K562 (cell line): ENCODE data around the gene KIF4B. TPM values are rescaled to one million over a fixed set of nuclear protein-coding genes. Genes with fewer than 3 reads are reported as not detected.

ENCODE experiments used
- ATAC-seq: fragments of 200-7000 bp; cut with Tn5 transposase; 3 replicates; pipeline ENCODE4 v1.9.1; 2020; ENCODE audit warnings: moderate library complexity
- BruUV-seq: library from RNA; stranded (reverse); fragments of 400-500 nt; replicated peaks from 2 replicates; lab custom pipeline; 2021; lab: Mats Ljungman, UMichigan
- CTCF ChIA-PET: fragments of 300-600 bp; formaldehyde crosslinking; extraction: SDS; loops from one replicate; lab custom pipeline; 2021; ENCODE audit warnings: low intra/inter-chr PET ratio; lab: Yijun Ruan, JAX
- POLR2A ChIA-PET: fragments of 300-600, 350-650 bp; sonication (Branson Sonifier 250); formaldehyde crosslinking; extraction: SDS; loops from one replicate; lab custom pipeline; 2021; ENCODE audit warnings: antibody characterized with exemption, inconsistent platforms; lab: Yijun Ruan, JAX
- DNase-seq, 4 experiments: peaks; one replicate each; pipeline versions ENCODE4 v3.0.0 to v3.0.0-alpha.2; 2011 to 2018; ENCODE audit warnings: low spot score in 3 of 4, mixed read lengths in 3 of 4; ENCODE audit errors: extremely low read depth in 1 of 4
- FAIRE-seq: peaks from 2 replicates; lab custom pipeline; 2011; peaks lifted over from hg19 to GRCh38; lab: Jason Lieb, UNC
- H2AFZ ChIP-seq: 2 replicates; pipeline ENCODE4 v1.6.0; 2011; ENCODE audit warnings: low read depth, low read length, control low read depth, inconsistent platforms
- H3K27ac ChIP-seq: fragments of 200-600 bp; 3 replicates; pipeline ENCODE4 v1.8.0; 2011; ENCODE audit warnings: low read depth, mild to moderate bottlenecking, control low read depth, inconsistent platforms, low read length, moderate library complexity, mixed read lengths; ENCODE audit errors: extremely low read depth
- H3K27me3 ChIP-seq, 2 experiments: fragments of 300-600 bp in 1 of 2; 2 replicates in 1 of 2; 3 replicates in 1 of 2; pipeline versions ENCODE4 v1.6.0 to v1.8.0; 2011; ENCODE audit warnings: inconsistent platforms in 2 of 2, low read length in 2 of 2, mild to moderate bottlenecking in 1 of 2, mixed read lengths in 1 of 2, moderate library complexity in 1 of 2; ENCODE audit not compliant: control insufficient read depth in 2 of 2, insufficient read depth in 2 of 2
- H3K36me3 ChIP-seq: fragments of 300-600 bp; 3 replicates; pipeline ENCODE4 v1.8.0; 2011; ENCODE audit warnings: mild to moderate bottlenecking, low read length, inconsistent platforms; ENCODE audit not compliant: control insufficient read depth, insufficient read depth
- H3K4me1 ChIP-seq, 2 experiments: fragments of 200-600 bp in 1 of 2; replicated peaks in 1 of 2; 2 replicates in 1 of 2; 3 replicates in 1 of 2; pipeline versions ENCODE4 v1.5.1 to v1.8.0; 2011; ENCODE audit warnings: inconsistent platforms in 2 of 2, low read length in 2 of 2, mild to moderate bottlenecking in 1 of 2, mixed read lengths in 1 of 2, moderate library complexity in 1 of 2; ENCODE audit not compliant: control insufficient read depth in 2 of 2, insufficient read depth in 2 of 2
- H3K4me2 ChIP-seq: 2 replicates; pipeline ENCODE4 v1.6.1; 2011; ENCODE audit warnings: low read length, control low read depth, inconsistent platforms, mixed read lengths; ENCODE audit not compliant: insufficient read depth
- H3K4me3 ChIP-seq: fragments of 200-600 bp; sonication (generic), shearing (Covaris generic); 2 replicates; pipeline ENCODE4 v1.5.1; 2016; ENCODE audit warnings: control low read depth, inconsistent platforms
- H3K79me2 ChIP-seq: fragments of 200-600 bp; 3 replicates; pipeline ENCODE4 v1.8.0; 2011; ENCODE audit warnings: low read length, inconsistent platforms; ENCODE audit not compliant: control insufficient read depth, insufficient read depth
- H3K9ac ChIP-seq, 2 experiments: 2 replicates each; pipeline versions ENCODE4 v1.6.0 to v1.6.1; 2011; ENCODE audit warnings: low read depth in 2 of 2, low read length in 2 of 2, control low read depth in 1 of 2, inconsistent platforms in 1 of 2, mild to moderate bottlenecking in 1 of 2, mixed read lengths in 1 of 2; ENCODE audit not compliant: insufficient read depth in 1 of 2
- H3K9me1 ChIP-seq: one replicate; pipeline ENCODE4 v1.6.0; 2011; ENCODE audit warnings: inconsistent platforms, mild to moderate bottlenecking, low read length, moderate library complexity; ENCODE audit not compliant: control insufficient read depth, insufficient read depth
- H3K9me3 ChIP-seq: replicated peaks from 2 replicates; pipeline ENCODE4 v1.5.1; 2011; ENCODE audit warnings: low read depth, low read length, inconsistent platforms; ENCODE audit not compliant: control insufficient read depth, insufficient read depth
- H4K20me1 ChIP-seq: replicated peaks from 2 replicates; pipeline ENCODE4 v1.6.1; 2011; ENCODE audit warnings: low read length, inconsistent platforms, mixed read lengths; ENCODE audit not compliant: control insufficient read depth, insufficient read depth
- CHD2 ChIP-seq: IDR thresholded peaks from 2 replicates; pipeline ENCODE4 v1.6.1; 2011; ENCODE audit warnings: low read depth, low read length
- FOXJ2 ChIP-seq: fragments of 200-800 bp; sonication (Bioruptor generic); IDR thresholded peaks from 2 replicates; pipeline ENCODE4 v1.6.1; 2016; ENCODE audit warnings: missing genetic modification characterization, missing compliant biosample characterization
- PCBP2 ChIP-seq: fragments of 200-400 bp; formaldehyde crosslinking; IDR thresholded peaks from 2 replicates; pipeline ENCODE4 v1.6.1; 2018; ENCODE audit warnings: low read length, low read depth, mild to moderate bottlenecking, moderate library complexity; ENCODE audit not compliant: poor library complexity, severe bottlenecking
- WGBS: fragments of 100-300 bp; shearing (Covaris generic); methylation state at CpG from one replicate; pipeline ENCODE4 v1.1.6; 2016; ENCODE audit warnings: low coverage, mixed read lengths; ENCODE audit not compliant: insufficient coverage; ENCODE audit errors: missing lambda C conversion rate; 5-methylcytosine and 5-hydroxymethylcytosine counted together
- in situ Hi-C: fragments of 300-500 bp; cut with MboI; formaldehyde crosslinking; loops from 4 replicates; pipeline ENCODE4 v1.15.0; 2018; ENCODE audit warnings: inconsistent platforms, mixed read lengths
- intact Hi-C: fragments of 100-400 bp; cut with micrococcal nuclease; formaldehyde crosslinking; loops from 2 replicates; pipeline ENCODE4 v1.14.2; 2022
- polyA plus RNA-seq, 8 experiments: library from polyadenylated mRNA; depleted of rRNA in 4 of 8; stranded (reverse) in 5 of 8; unstranded in 3 of 8; fragments of >200 nt; fragmentation: Nextera tagmentation in 2 of 8; fragmentation: Illumina TruSeq in 1 of 8; extraction: Ambion mirVana in 2 of 8; extraction: Trizol in 1 of 8; gene quantifications; 2 replicates each; pipeline versions ENCODE4 v1.2.1 to v1.2.3, GENCODE V29; 2011 to 2014; ENCODE audit warnings: inconsistent platforms in 1 of 8, missing spikeins in 1 of 8
- total RNA-seq, 7 experiments: library from RNA; depleted of rRNA in 6 of 7; stranded (reverse); fragments of >200 nt in 6 of 7; fragmentation: Illumina TruSeq in 2 of 7; extraction: Trizol in 2 of 7; gene quantifications; 2 replicates each; pipeline versions ENCODE4 v1.2.1 to v1.2.3, GENCODE V29; 2011 to 2021; ENCODE audit warnings: low replicate concordance in 1 of 7
- TF ChIP-seq, protein P1 (sequence below): fragments of 250-450 bp; sonication (Bioruptor Pico); IDR thresholded peaks from 2 replicates; pipeline ENCODE4 v1.5.0; 2021; ENCODE audit warnings: mild to moderate bottlenecking, borderline replicate concordance

The KIF4B gene
- total and polyA plus RNA-seq, 9 of the 15 experiments (the other 6 are each of a cell fraction or from before 2014, with no cell fraction given), result 0.01 to 0.09 (median 0.07) TPM; not detected in 2

DNA sequence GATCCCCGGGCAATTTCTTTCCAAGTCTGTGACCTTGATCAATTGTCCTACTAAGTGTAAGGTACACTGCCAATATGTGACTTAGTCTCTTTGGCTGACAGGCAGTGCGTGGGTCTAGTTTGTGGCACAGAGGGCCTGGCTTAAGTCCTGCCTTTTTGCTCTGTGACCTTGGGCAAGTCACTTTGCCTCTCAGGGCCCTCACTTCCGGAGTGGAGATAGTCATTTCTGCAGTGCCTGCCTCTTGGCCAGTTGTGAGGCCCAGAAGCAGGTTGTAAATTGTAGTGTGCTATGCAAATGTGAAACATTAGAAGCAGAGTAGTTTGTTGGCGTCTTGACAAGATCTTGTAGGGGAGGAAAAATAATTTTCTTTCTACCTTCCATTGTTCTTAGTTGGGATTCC is 39.0 kb downstream of the KIF4B start:
- Histone ChIP-seq H3K4me2 (no peak overlapping the region), H3K36me3 (no peaks in the 10 kb centered on the region), H3K4me1 (no peaks in the 10 kb centered on the region), H3K79me2 (no peaks in the 10 kb centered on the region), H3K9me1 (no peaks in the 10 kb centered on the region), H3K27ac (no peak overlapping the region), H3K9ac (no peak overlapping the region), H3K9me3 (no peaks in the 10 kb centered on the region), H3K4me3 (no peak overlapping the region), H4K20me1 (no peaks in the 10 kb centered on the region), H3K27me3 (peaks cover 0 to 2% of the 10 kb centered on the region in 2 experiments; a peak in 1 of 5 replicates), H2AFZ (no peak overlapping the region)
- intact Hi-C loops, result no loop called here
- ATAC-seq (no peak), DNase-seq (no peak), FAIRE-seq (no peak)
- CTCF ChIA-PET, result no interaction called here
- BruUV-seq, result no TSS peak
- POLR2A ChIA-PET, result no interaction called here
- in situ Hi-C loops, result no loop called here
- WGBS, result 1% methylated on average over 4 of the region's 4 CpGs
- TF ChIP-seq PCBP2 (no peak), FOXJ2 (tag) (no peak), CHD2 (no peak)
- TF ChIP-seq, protein P1, sequence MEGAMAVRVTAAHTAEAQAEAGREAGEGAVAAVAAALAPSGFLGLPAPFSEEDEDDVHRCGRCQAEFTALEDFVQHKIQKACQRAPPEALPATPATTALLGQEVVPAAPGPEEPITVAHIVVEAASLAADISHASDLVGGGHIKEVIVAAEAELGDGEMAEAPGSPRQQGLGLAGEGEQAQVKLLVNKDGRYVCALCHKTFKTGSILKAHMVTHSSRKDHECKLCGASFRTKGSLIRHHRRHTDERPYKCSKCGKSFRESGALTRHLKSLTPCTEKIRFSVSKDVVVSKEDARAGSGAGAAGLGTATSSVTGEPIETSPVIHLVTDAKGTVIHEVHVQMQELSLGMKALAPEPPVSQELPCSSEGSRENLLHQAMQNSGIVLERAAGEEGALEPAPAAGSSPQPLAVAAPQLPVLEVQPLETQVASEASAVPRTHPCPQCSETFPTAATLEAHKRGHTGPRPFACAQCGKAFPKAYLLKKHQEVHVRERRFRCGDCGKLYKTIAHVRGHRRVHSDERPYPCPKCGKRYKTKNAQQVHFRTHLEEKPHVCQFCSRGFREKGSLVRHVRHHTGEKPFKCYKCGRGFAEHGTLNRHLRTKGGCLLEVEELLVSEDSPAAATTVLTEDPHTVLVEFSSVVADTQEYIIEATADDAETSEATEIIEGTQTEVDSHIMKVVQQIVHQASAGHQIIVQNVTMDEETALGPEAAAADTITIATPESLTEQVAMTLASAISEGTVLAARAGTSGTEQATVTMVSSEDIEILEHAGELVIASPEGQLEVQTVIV (CRISPR knock-in tag), result no peak
